Gastrocnemius medialis (tissue), 4 donors: ENCODE data around the gene HNF4A.

Experiments
- CTCF ChIP-seq, 5 experiments: fragments of 450-650 bp in 3 of 5; fragments of 200-600 bp in 2 of 5; sonication (generic) in 2 of 5; IDR thresholded peaks in 4 of 5; conservative IDR thresholded peaks in 1 of 5; 1 replicate in 4 of 5; 2 replicates in 1 of 5; pipeline ENCODE4 v1.5.1; 2016 to 2019; ENCODE audit warnings: antibody characterized with exemption in 5 of 5, mild to moderate bottlenecking in 3 of 5, moderate library complexity in 3 of 5
- POLR2A ChIP-seq, 2 donors: fragments of 450-650 bp; IDR thresholded peaks; one replicate each; pipeline ENCODE4 v1.6.1; 2017; ENCODE audit warnings: antibody characterized with exemption in 2 of 2, mild to moderate bottlenecking in 2 of 2, moderate library complexity in 2 of 2

DNA sequence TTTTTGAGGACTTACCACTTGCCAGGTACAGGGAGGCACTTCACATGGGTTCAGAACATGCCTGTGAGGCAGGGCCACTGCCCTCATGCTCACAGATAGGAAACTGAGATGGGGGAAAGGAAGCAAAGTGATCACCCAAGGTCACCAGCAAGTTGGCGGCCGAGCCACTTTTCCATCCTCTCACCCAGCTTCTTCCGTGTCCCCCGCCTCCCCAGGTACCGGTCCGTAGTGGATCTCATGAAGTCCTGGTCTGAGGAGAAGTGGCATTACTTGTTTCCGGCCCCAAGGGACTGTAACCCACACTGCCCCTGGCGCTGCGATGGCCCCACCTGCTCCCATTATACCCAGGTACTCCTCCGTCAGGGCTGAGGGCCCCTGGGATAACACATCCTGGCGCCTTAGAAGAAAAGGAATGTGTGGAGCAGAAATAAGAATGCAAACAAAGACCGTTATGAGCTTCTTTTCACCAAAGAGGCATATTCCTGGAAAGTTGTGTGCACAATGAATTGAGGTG, 12.3 kb upstream of the HNF4A start:
- no peak for TF ChIP-seq POLR2A (IDR thresholded peaks at IDR 0.05)
- no peak for TF ChIP-seq CTCF (IDR thresholded peaks at IDR 0.05 in 4 of 5, conservative IDR thresholded peaks at IDR 0.05 in 1 of 5)
